Astrocyte (in vitro differentiated cells and primary cell): ENCODE measurements around the gene STK38.

Experiments used
- CTCF ChIP-seq: IDR thresholded peaks from 2 replicates; pipeline ENCODE4 v1.5.1; 2011; ENCODE audit warnings: low read depth, mild to moderate bottlenecking, inconsistent platforms, low read length, moderate library complexity; ENCODE audit not compliant: insufficient read depth
- EZH2 ChIP-seq: IDR thresholded peaks from 2 replicates; pipeline ENCODE4 v1.6.1; 2012; ENCODE audit warnings: mild to moderate bottlenecking, low read length, inconsistent platforms; ENCODE audit not compliant: insufficient read depth

- TF ChIP-seq CTCF, result no peak
- TF ChIP-seq EZH2, result no peak
These were observed 32.5 kb downstream of the STK38 start for GRCh38 chr6:36514554-36515456.
